ENCODE data around the gene F5. TPM values are rescaled to one million over a fixed set of nuclear protein-coding genes. Genes with fewer than 3 reads are reported as not detected.
A peak's percentile ranks its signal among the peaks of the same experiment; 100 is the strongest.

F5 gene
- total and polyA plus RNA-seq, 2 of the 13 experiments (the other 11 are each of a cell fraction or from before 2014, with no cell fraction given) = 38.3 to 64.0 TPM

GRCh38 chr1:169568497-169568896 lies 17.8 kb downstream of the F5 start:
- Histone ChIP-seq H3K4me3 (replicated peaks in 1 of 3; ENCODE audit: insufficient read depth in 1 of 3, low read depth in 2 of 3, low read length in 3 of 3) (no peak overlapping the region), H3K4me1 (ENCODE audit: insufficient read depth, low read length) (peaks cover 94% of the 10 kb centered on the region), H3K4me2 (ENCODE audit: low read depth, low read length) (peak overlapping the region; percentile 19; the same call in 1 of the 2 replicates), H4K20me1 (ENCODE audit: insufficient read depth, low read length) (no peaks in the 10 kb centered on the region), H3K27ac (ENCODE audit: extremely low read length, insufficient read depth, low read length) (peak overlapping the region; percentile 96), H3K79me2 (ENCODE audit: insufficient read depth, low read length) (peaks cover 32% of the 10 kb centered on the region), H3K9me3 (ENCODE audit: low read length) (peaks cover 8% of the 10 kb centered on the region), H3K27me3 (ENCODE audit: control insufficient read depth in 1 of 2, insufficient read depth in 2 of 2, low read length in 2 of 2) (no peaks in the 10 kb centered on the region), H3K9ac (ENCODE audit: insufficient read depth, low read depth, low read length) (peak overlapping the region; percentile 44), H2AFZ (ENCODE audit: low read length) (no peak overlapping the region), H3K36me3 (replicated peaks in 1 of 2; ENCODE audit: control insufficient read depth in 1 of 2, insufficient read depth in 2 of 2, low read length in 2 of 2) (peaks cover 13 to 38% of the 10 kb centered on the region in 2 experiments)
- FAIRE-seq (no peak), ATAC-seq (no peak), DNase-seq (ENCODE audit: low spot score) (peak; percentile 76)
- WGBS (ENCODE audit: low lambda C conversion rate) = 0% methylated on average over 1 of the region's 1 CpG
- in situ Hi-C loops (cut with HindIII; ENCODE audit: extremely low pct_ligation_motif_present, low pct_unique_long_range_greater_than_20kb) (no loop called here), intact Hi-C loops (cut with micrococcal nuclease; ENCODE audit: unreplicated experiment) (no loop called here)
- POLR2A ChIA-PET = interaction anchor here (1.5 to 2.6 kb wide), 4 partner anchors 10 to 82 kb away, joined by 3 to 37 read pairs (median 4); partner anchors contain the start of gene F5
- no TSS peak for BruUV-seq (replicated peaks)
- CTCF ChIA-PET (ENCODE audit: low intra/inter-chr PET ratio, low total read pairs) = no interaction called here
- TF ChIP-seq NFE2 (CRISPR knock-in tag; IDR thresholded peaks at IDR 0.05) = no peak
- no peak for TF ChIP-seq ZNF503 (CRISPR knock-in tag; IDR thresholded peaks at IDR 0.05)
- TF ChIP-seq NKX3-1 (CRISPR knock-in tag; IDR thresholded peaks at IDR 0.05) = no peak
- peak; percentile 75 for TF ChIP-seq NCOA2 (CRISPR knock-in tag; IDR thresholded peaks at IDR 0.05)
- TF ChIP-seq ZNF362 (CRISPR knock-in tag; IDR thresholded peaks at IDR 0.05; ENCODE audit: borderline replicate concordance) = no peak
- TF ChIP-seq HDAC2 (CRISPR knock-in tag; IDR thresholded peaks at IDR 0.05) = 0 out of 2 replicates have a peak, but pooled peaks have one; percentile 34
- TF ChIP-seq CBX1 (IDR thresholded peaks at IDR 0.05; ENCODE audit: low read depth) = no peak
- TF ChIP-seq CREM (IDR thresholded peaks at IDR 0.05) = peak; percentile 52
- no peak for TF ChIP-seq CREM (CRISPR knock-in tag; IDR thresholded peaks at IDR 0.05)
- TF ChIP-seq MXI1 (IDR thresholded peaks at IDR 0.05; ENCODE audit: borderline replicate concordance, low read depth, low read length) = no peak
- 0 out of 2 replicates have a peak, but pooled peaks have one; percentile 70 for TF ChIP-seq ELF3 (CRISPR knock-in tag; IDR thresholded peaks at IDR 0.05)
- no peak for TF ChIP-seq BCL3 (CRISPR knock-in tag; IDR thresholded peaks at IDR 0.05)
- peak; percentile 81; the same call in 1 of the 2 replicates for TF ChIP-seq SOX5 (CRISPR knock-in tag; IDR thresholded peaks at IDR 0.05; ENCODE audit: borderline replicate concordance)
- TF ChIP-seq TBX2 (CRISPR knock-in tag; IDR thresholded peaks at IDR 0.05; ENCODE audit: borderline replicate concordance) = no peak
- no peak for TF ChIP-seq ZBTB33 (CRISPR knock-in tag; IDR thresholded peaks at IDR 0.05)
- 0 out of 2 replicates have a peak, but pooled peaks have one; percentile 25 for TF ChIP-seq BCL6 (CRISPR knock-in tag; IDR thresholded peaks at IDR 0.05)
- TF ChIP-seq PRPF4 (IDR thresholded peaks at IDR 0.05; ENCODE audit: low read depth, low read length, poor library complexity, severe bottlenecking) = no peak
- no peak for TF ChIP-seq ZNF589 (CRISPR knock-in tag; conservative IDR thresholded peaks at IDR 0.05)
- TF ChIP-seq ZNF326 (CRISPR knock-in tag; IDR thresholded peaks at IDR 0.05; ENCODE audit: borderline replicate concordance) = no peak
- no peak for TF ChIP-seq CHD4 (IDR thresholded peaks at IDR 0.05; ENCODE audit: borderline replicate concordance, low read length)
- peak; percentile 56; the same call in 1 of the 2 replicates for TF ChIP-seq HMG20A (CRISPR knock-in tag; IDR thresholded peaks at IDR 0.05; ENCODE audit: borderline replicate concordance)
- TF ChIP-seq RAD21 (CRISPR knock-in tag; IDR thresholded peaks at IDR 0.05) = no peak

Data from HepG2 (cell line).